Right forelimb (tissue), 1 donor: ENCODE measurements around the gene PCID2.

Experiments used
- DNase-seq: peaks from one replicate; pipeline ENCODE4 v3.0.0-alpha.2; 2018

PCID2 gene

GRCh38 chr13:113148407-113148806, 60.1 kb downstream of the PCID2 start:
- no peak for DNase-seq

- DNase-seq = no peak
Measured at GRCh38 chr13:113147206-113147605, 61.3 kb downstream of the PCID2 start.

DNA sequence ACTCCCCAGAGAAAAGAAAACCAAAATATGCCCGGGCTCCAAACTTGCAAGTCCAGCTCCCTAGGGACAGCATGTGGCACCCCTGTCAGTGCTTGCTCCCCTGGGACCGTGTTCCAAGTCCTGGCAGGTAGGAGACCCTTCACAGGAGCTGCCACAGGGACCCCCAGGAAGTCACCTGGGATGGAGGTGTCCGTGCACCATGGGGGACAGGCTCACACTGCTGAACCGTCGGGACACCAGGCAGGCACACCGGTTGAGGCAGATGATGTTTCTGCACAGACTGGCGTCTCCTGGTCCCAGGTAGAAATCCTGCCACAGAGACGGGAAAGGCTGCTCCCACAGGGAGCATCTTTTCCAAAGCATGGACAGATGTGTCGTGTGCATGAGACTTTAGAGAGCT, 61.7 kb downstream of the PCID2 start:
- no peak for DNase-seq

GRCh38 chr13:113145911-113146598, 62.4 kb downstream of the PCID2 start:
- DNase-seq = no peak

GRCh38 chr13:113145496-113145895, 63.0 kb downstream of the PCID2 start:
- DNase-seq = no peak

DNA sequence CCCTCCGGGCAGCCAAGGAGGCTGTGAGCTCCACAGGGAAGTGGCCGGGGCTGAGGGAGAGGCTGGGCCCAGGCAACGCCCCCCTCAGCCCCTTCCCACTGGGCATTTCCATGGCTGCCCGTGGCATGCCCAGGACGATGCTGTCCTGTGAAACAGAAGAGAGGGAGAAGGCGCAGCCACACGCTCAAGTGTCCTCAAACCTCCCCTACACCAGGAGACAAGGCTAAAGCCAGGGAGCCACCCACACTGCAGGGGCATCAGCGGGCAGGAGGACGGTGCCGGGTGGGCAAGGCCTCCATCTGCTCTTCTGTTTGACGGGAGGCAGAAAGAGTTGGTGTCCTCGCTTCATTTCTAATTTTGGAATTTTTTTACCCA, 64.2 kb downstream of the PCID2 start:
- no peak for DNase-seq

- DNase-seq = no peak
Measured at GRCh38 chr13:113143466-113144254, 64.8 kb downstream of the PCID2 start.

DNA sequence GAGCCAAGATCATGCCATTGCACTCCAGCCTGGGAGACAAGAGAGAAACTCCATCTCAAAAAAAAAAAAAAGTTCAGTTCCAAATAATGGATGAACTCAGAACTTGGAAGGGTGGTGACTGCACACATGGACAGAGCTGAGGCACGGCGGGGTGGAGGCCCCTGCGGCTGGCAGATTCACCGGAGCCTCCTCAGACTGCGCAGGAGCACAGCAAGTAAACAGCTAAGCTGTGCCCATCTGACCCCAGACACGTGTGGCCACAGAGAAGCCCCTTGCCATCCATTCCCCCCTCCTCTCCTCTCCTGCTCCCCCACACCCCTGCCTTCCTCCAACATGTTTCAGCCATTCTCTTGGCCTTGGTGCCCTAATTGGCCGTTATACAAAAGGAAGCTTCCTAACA, 65.6 kb downstream of the PCID2 start:
- DNase-seq = no peak

- no peak for DNase-seq
Measured at GRCh38 chr13:113141601-113141970, 66.9 kb downstream of the PCID2 start.

DNA sequence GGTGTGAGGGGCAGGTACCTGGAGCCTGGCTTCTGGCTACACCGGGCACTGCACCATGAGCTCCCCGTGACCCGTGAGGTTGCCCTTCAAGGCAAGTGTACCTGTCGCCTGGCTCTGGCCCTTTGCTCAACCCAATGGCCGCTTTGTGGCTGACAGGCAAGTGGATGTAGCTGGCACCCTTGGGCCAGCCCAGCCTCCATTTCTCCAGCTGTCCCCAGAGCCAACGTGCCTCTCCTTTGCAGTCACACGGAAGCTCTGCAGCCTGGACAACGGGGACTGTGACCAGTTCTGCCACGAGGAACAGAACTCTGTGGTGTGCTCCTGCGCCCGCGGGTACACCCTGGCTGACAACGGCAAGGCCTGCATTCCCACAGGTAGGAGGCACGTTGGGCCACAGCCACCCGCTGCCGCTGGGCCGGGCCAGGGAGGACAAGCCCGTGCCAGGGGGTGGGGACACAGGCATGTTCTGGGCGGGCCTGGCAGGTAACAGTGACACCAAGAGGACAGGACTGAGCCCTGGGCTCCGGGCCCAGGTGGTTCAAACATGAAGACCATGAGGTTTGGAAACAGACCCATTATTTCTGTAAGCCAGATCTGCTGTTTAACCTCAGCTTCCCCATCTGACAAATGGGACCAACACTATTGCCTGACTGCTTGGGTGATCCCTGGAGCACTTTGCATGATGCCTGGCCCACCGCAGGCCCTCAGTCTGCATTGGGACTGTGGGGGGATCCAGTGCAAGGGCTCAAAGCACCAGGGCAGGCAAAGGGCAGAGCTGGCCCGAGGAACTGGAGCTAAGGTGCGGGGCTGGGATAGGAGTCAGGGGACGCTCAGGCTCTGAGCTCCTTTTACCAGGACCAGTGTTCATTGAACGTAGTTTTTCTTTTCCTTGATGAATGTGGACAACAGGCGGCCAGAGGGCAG, 67.5 kb downstream of the PCID2 start:
- DNase-seq = no peak

GRCh38 chr13:113139577-113139976, 68.9 kb downstream of the PCID2 start:
- DNase-seq = no peak

DNA sequence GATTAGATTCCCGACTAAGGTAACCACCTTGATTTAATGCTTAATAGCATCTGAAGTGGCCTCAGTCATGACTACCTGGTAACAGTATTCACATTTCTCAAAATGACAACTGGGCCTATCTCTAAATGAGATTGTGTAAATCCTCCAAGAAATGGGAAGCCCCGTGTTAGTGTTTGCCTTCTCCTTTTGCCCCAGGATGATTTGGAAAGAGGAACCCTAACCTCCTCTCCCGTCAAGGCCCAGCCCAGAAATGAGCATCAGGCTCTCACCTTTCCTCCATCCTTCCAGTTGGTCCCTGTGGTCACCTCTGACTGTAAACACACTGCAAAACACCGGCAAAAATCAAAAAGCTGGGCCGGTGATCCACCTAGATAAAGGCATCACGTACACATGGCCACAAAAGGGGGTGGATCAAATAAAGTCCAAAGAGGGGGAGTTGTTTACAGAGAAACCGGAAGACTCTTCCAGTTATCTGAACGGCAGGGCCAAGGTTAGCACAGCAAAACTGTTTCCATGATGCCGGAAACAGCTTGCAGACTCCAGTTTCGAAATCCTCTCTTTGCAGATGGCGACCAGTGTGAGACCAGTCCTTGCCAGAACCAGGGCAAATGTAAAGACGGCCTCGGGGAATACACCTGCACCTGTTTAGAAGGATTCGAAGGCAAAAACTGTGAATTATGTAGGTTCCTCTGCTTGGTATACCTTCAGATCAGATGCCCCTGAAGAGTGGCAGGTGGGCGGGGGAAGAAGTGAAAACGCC, 69.5 kb downstream of the PCID2 start:
- DNase-seq = no peak

- DNase-seq = no peak
Measured at GRCh38 chr13:113137691-113138298, 70.7 kb downstream of the PCID2 start.

DNA sequence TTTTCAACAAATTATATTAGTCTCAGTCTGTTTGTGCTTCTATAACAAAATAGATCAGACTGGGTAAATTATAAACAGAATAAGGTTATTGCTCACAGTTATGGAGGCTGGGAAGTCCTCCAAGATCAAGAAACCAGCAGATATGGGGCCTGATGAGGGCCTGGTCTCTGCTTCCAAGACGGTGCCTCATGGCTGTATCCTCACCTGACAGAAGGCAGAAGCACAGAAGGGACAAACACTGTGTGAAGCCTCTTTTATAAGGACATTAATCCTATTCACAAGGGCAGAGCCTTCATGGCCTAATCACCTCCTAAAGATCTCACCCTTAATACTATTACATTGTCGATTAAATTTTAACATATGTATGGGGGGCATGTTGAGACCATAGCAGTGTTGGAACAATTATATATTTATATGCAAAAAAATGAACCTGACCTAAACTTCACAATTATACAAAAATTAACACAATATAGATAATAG, 73.1 kb downstream of the PCID2 start:
- DNase-seq = no peak

GRCh38 chr13:113129921-113130750, 78.3 kb downstream of the PCID2 start:
- DNase-seq = no peak

DNA sequence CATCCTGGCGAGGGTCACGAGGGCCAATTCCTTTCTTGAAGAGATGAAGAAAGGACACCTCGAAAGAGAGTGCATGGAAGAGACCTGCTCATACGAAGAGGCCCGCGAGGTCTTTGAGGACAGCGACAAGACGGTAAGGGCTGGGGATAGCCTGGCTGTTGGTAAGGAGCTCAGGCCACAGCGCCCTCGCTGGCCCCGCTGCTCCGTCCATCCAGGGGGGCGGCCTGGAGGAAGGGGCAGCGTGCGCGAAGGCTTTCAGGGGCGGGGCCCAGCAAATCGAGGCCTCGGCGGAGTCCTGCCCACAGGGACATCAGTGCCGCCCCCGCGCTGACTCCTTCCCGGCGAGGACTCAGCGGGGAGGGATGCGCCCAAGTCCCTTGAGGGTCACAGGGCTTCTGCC, 79.0 kb downstream of the PCID2 start:
- DNase-seq = no peak
